Measurements from ENCODE around the gene AGBL1.

DNA sequence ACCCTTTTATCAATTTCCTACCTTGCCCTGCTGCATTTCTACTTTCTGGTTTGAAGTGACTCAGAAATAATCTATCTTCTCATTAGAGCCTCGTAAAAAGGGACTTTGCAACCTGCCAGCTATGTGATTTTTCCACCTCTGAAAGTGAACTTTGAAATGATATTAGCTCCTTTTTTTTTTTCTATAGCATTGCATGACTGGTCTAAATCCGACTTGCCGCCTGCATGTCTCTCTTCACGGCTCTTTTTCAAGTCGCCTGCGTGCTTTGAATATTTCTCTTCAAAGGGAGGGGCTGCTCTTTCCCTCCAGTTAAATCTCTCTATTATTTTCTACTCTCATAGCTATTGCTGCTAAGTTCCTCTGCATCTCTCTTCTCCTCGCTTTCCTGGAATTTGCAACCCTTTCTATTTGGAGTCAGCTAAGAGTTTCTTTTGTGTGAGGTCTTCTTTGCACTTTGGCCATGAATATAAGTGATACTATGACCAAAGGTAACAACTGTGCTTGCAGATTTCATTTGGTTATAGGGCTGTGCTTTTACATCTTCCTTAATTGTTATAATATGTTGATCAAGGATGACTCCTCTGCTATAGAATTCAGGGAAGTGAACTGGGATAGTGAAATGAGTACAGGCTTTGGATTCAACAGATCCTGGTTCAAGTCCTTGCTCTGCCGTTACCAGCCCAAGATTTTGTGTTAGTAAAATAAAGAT lies 541.1 kb downstream of the AGBL1 start:
- TF ChIP-seq, protein P1, sequence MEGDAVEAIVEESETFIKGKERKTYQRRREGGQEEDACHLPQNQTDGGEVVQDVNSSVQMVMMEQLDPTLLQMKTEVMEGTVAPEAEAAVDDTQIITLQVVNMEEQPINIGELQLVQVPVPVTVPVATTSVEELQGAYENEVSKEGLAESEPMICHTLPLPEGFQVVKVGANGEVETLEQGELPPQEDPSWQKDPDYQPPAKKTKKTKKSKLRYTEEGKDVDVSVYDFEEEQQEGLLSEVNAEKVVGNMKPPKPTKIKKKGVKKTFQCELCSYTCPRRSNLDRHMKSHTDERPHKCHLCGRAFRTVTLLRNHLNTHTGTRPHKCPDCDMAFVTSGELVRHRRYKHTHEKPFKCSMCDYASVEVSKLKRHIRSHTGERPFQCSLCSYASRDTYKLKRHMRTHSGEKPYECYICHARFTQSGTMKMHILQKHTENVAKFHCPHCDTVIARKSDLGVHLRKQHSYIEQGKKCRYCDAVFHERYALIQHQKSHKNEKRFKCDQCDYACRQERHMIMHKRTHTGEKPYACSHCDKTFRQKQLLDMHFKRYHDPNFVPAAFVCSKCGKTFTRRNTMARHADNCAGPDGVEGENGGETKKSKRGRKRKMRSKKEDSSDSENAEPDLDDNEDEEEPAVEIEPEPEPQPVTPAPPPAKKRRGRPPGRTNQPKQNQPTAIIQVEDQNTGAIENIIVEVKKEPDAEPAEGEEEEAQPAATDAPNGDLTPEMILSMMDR (IDR thresholded peaks at IDR 0.05) = no peak
- no peak for TF ChIP-seq POLR2A (IDR thresholded peaks at IDR 0.05)
